Central memory CD4-positive, alpha-beta T cell (primary cell): ENCODE results near the gene IL18.
"Not testable (repeated sequence)": the region's sequence is repeated elsewhere in the genome, so short reads cannot be mapped to it uniquely, and the experiment has no call there.

Experiments
- DNase-seq: peaks from one replicate; pipeline ENCODE4 v3.0.0; 2022

IL18 gene

GRCh38 chr11:112167145-112167544 is 3.3 kb upstream of the IL18 start, which contains the start of gene TEX12:
TEX12 (plus strand) TSS chr11:112167372; CDS start chr11:112169269, 1,897 bp downstream.
- DNase-seq, result no peak

GRCh38 chr11:112166562-112166961 is 2.7 kb upstream of the IL18 start:
- no peak for DNase-seq

GRCh38 chr11:112165049-112165448 is 1.2 kb upstream of the IL18 start:
- no peak for DNase-seq

- DNase-seq, result no peak
Observed at GRCh38 chr11:112162761-112163546, 940 bp downstream of the IL18 start.

GRCh38 chr11:112162200-112162599 is 1.7 kb downstream of the IL18 start:
- DNase-seq, result not testable (repeated sequence)

- no peak for DNase-seq
Observed at GRCh38 chr11:112161012-112161411, 2.9 kb downstream of the IL18 start.

- no peak for DNase-seq
Observed at GRCh38 chr11:112160091-112160848, 3.6 kb downstream of the IL18 start.

- DNase-seq, result no peak
Observed at GRCh38 chr11:112159098-112160065, 4.5 kb downstream of the IL18 start.

- DNase-seq, result no peak
Observed at GRCh38 chr11:112156956-112157766, 6.7 kb downstream of the IL18 start.

- no peak for DNase-seq
Observed at GRCh38 chr11:112156153-112156955, 7.5 kb downstream of the IL18 start.

- DNase-seq, result no peak
Observed at GRCh38 chr11:112150517-112150916, 13.4 kb downstream of the IL18 start.

- DNase-seq, result no peak
Observed at GRCh38 chr11:112143597-112143996, 20.3 kb downstream of the IL18 start.

GRCh38 chr11:112134473-112134872 is 29.4 kb downstream of the IL18 start:
- DNase-seq, result no peak

- DNase-seq, result no peak
Observed at GRCh38 chr11:112132737-112133136, 31.2 kb downstream of the IL18 start.

GRCh38 chr11:112129656-112130055 is 34.2 kb downstream of the IL18 start:
- DNase-seq, result no peak

GRCh38 chr11:112128483-112129121 is 35.3 kb downstream of the IL18 start:
- no peak for DNase-seq

- DNase-seq, result no peak
Observed at GRCh38 chr11:112127056-112127455, 36.8 kb downstream of the IL18 start.

- DNase-seq, result no peak
Observed at GRCh38 chr11:112123129-112123528, 40.8 kb downstream of the IL18 start.

- DNase-seq, result no peak
Observed at GRCh38 chr11:112121981-112122615, 41.8 kb downstream of the IL18 start.

- no peak for DNase-seq
Observed at GRCh38 chr11:112118176-112118575, 45.7 kb downstream of the IL18 start.
